Measurements from ENCODE around the gene GABBR2. TPM values are rescaled to one million over a fixed set of nuclear protein-coding genes. Genes with fewer than 3 reads are reported as not detected.

GABBR2 gene
- total and polyA plus RNA-seq, 2 donors (not counting 1 experiment from before 2014, with no cell fraction given), result 0.03 TPM; not detected in 1

GRCh38 chr9:98641695-98642094, 67.0 kb downstream of the GABBR2 start:
- H3K27me3 Mint-ChIP-seq, result peaks cover 30% of the 10 kb centered on the region
- H3K9me3 Mint-ChIP-seq (ENCODE audit: insufficient read depth), result no peaks in the 10 kb centered on the region

GRCh38 chr9:98640394-98640793, 68.3 kb downstream of the GABBR2 start:
- Mint-ChIP-seq H3K27me3 (peaks cover 30% of the 10 kb centered on the region), H3K4me1 (no peaks in the 10 kb centered on the region), H3K4me3 (no peak overlapping the region), H3K9me3 (ENCODE audit: insufficient read depth) (no peaks in the 10 kb centered on the region), H3K27ac (no peak overlapping the region)
- no peak overlapping the region for H3K4me3 ChIP-seq (ENCODE audit: control extremely low read depth in 1 of 5, extremely low read depth in 1 of 5, insufficient read depth in 1 of 5, low read depth in 2 of 5, low read length in 4 of 5)
- H3K9ac ChIP-seq (ENCODE audit: low read length), result no peak overlapping the region
- H3K4me2 ChIP-seq (replicated peaks; ENCODE audit: low read depth, low read length, poor library complexity, severe bottlenecking), result no peak overlapping the region
- H3K79me2 ChIP-seq (ENCODE audit: control insufficient read depth, insufficient read depth, low read length), result no peaks in the 10 kb centered on the region
- peaks cover 0 to 11% (median 0%) of the 10 kb centered on the region in 3 donors for H3K9me3 ChIP-seq (ENCODE audit: control extremely low read depth in 1 of 3, control insufficient read depth in 2 of 3, insufficient read depth in 1 of 3, low read length in 2 of 3)
- H3K27ac ChIP-seq (ENCODE audit: low read length in 2 of 2), result no peak overlapping the region
- DNase-seq (no peak), ATAC-seq (ENCODE audit: low read depth) (no peak)
- H2AFZ ChIP-seq (ENCODE audit: insufficient read depth, low read depth, low read length, poor library complexity, severe bottlenecking), result no peak overlapping the region
- 96% methylated on average over 2 of the region's 3 CpGs for WGBS (ENCODE audit: insufficient coverage)
- no peaks in the 10 kb centered on the region for H3K4me1 ChIP-seq (ENCODE audit: control insufficient read depth in 2 of 2, insufficient read depth in 2 of 2, low read length in 2 of 2)
- H3K27me3 ChIP-seq (replicated peaks in 1 of 4; ENCODE audit: control extremely low read depth in 1 of 4, control insufficient read depth in 3 of 4, insufficient read depth in 4 of 4, low read length in 3 of 4), result peaks cover 0 to 5% (median 0%) of the 10 kb centered on the region in 4 experiments
- intact Hi-C loops (cut with micrococcal nuclease), result no loop called here
- CTCF ChIA-PET, result no interaction called here
- POLR2A ChIA-PET, result no interaction called here
- H4K20me1 ChIP-seq (ENCODE audit: control insufficient read depth, insufficient read depth, low read length, poor library complexity, severe bottlenecking), result no peaks in the 10 kb centered on the region
- no peaks in the 10 kb centered on the region for H3K36me3 ChIP-seq (replicated peaks in 1 of 2; ENCODE audit: control extremely low read depth in 1 of 2, control insufficient read depth in 1 of 2, extremely low read depth in 1 of 2, insufficient read depth in 2 of 2, low read length in 1 of 2)
- TF ChIP-seq EZH2 (IDR thresholded peaks at IDR 0.05; ENCODE audit: borderline replicate concordance, insufficient read depth, low read depth, low read length, poor library complexity, severe bottlenecking) (no peak), CTCF (IDR thresholded peaks at IDR 0.05) (no peak)

More at GRCh38 chr9:98641695-98642094, 67.0 kb downstream of the GABBR2 start:
- Histone ChIP-seq H3K79me2 (ENCODE audit: control insufficient read depth, insufficient read depth, low read length) (no peaks in the 10 kb centered on the region), H3K4me2 (replicated peaks; ENCODE audit: low read depth, low read length, poor library complexity, severe bottlenecking) (no peak overlapping the region), H3K4me1 (ENCODE audit: control insufficient read depth in 2 of 2, insufficient read depth in 2 of 2, low read length in 2 of 2) (no peaks in the 10 kb centered on the region), H4K20me1 (ENCODE audit: control insufficient read depth, insufficient read depth, low read length, poor library complexity, severe bottlenecking) (no peaks in the 10 kb centered on the region), H3K27ac (ENCODE audit: low read length in 2 of 2) (no peak overlapping the region), H2AFZ (ENCODE audit: insufficient read depth, low read depth, low read length, poor library complexity, severe bottlenecking) (no peak overlapping the region), H3K36me3 (replicated peaks in 1 of 2; ENCODE audit: control extremely low read depth in 1 of 2, control insufficient read depth in 1 of 2, extremely low read depth in 1 of 2, insufficient read depth in 2 of 2, low read length in 1 of 2) (no peaks in the 10 kb centered on the region), H3K4me3 (ENCODE audit: control extremely low read depth in 1 of 5, extremely low read depth in 1 of 5, insufficient read depth in 1 of 5, low read depth in 2 of 5, low read length in 4 of 5) (no peak overlapping the region), H3K27me3 (replicated peaks in 1 of 4; ENCODE audit: control extremely low read depth in 1 of 4, control insufficient read depth in 3 of 4, insufficient read depth in 4 of 4, low read length in 3 of 4) (peaks cover 0 to 5% (median 0%) of the 10 kb centered on the region in 4 experiments), H3K9me3 (ENCODE audit: control extremely low read depth in 1 of 3, control insufficient read depth in 2 of 3, insufficient read depth in 1 of 3, low read length in 2 of 3) (peaks cover 0 to 8% (median 0%) of the 10 kb centered on the region in 3 donors), H3K9ac (ENCODE audit: low read length) (no peak overlapping the region)
- Mint-ChIP-seq H3K4me3 (no peak overlapping the region), H3K4me1 (no peaks in the 10 kb centered on the region), H3K27ac (no peak overlapping the region)
- DNase-seq (no peak), ATAC-seq (ENCODE audit: low read depth) (no peak)
- CTCF ChIA-PET, result no interaction called here
- 79% methylated on average over 9 of the region's 10 CpGs for WGBS (ENCODE audit: insufficient coverage)
- POLR2A ChIA-PET, result no interaction called here
- intact Hi-C loops (cut with micrococcal nuclease), result no loop called here
- no peak for TF ChIP-seq CTCF (IDR thresholded peaks at IDR 0.05)
- TF ChIP-seq EZH2 (IDR thresholded peaks at IDR 0.05; ENCODE audit: borderline replicate concordance, insufficient read depth, low read depth, low read length, poor library complexity, severe bottlenecking), result no peak

All from B cell (primary cell).